SK-N-SH treated with all-trans-retinoic acid at 6 μM for 48 hours (cell line): ENCODE data around the gene ANKRD65.

Experiments
- CSDC2 ChIP-seq: fragments of 250-450 bp; sonication (Bioruptor Pico); IDR thresholded peaks from 2 replicates; pipeline ENCODE4 v1.5.0; 2020; ENCODE audit warnings: mild to moderate bottlenecking, moderate library complexity
- RARB ChIP-seq: fragments of 250-450 bp; sonication (Bioruptor Pico); IDR thresholded peaks from 2 replicates; pipeline ENCODE4 v1.8.0; 2021; ENCODE audit warnings: mild to moderate bottlenecking, moderate library complexity
- SNAI2 ChIP-seq: fragments of 250-450 bp; sonication (Bioruptor Pico); IDR thresholded peaks from 2 replicates; pipeline ENCODE4 v1.5.0; 2020; ENCODE audit warnings: mild to moderate bottlenecking, moderate library complexity
- TCF4 ChIP-seq: fragments of 250-450 bp; sonication (Bioruptor Pico); IDR thresholded peaks from 2 replicates; pipeline ENCODE4 v1.8.0; 2021; ENCODE audit warnings: mild to moderate bottlenecking, moderate library complexity, borderline replicate concordance
- ZC3H10 ChIP-seq: fragments of 250-450 bp; sonication (Bioruptor Pico); IDR thresholded peaks from 2 replicates; pipeline ENCODE4 v1.5.1; 2021; ENCODE audit warnings: mild to moderate bottlenecking, moderate library complexity
- ZFP3 ChIP-seq: fragments of 250-450 bp; sonication (Bioruptor Pico); IDR thresholded peaks from 2 replicates; pipeline ENCODE4 v1.5.0; 2020; ENCODE audit warnings: mild to moderate bottlenecking, moderate library complexity
- ZFP30 ChIP-seq: fragments of 450-650 bp; formaldehyde crosslinking; IDR thresholded peaks from 2 replicates; pipeline ENCODE4 v1.5.0; 2022; ENCODE audit warnings: mild to moderate bottlenecking, moderate library complexity
- ZNF8 ChIP-seq: fragments of 450-650 bp; formaldehyde crosslinking; IDR thresholded peaks from 2 replicates; pipeline ENCODE4 v1.5.0; 2020; ENCODE audit warnings: mild to moderate bottlenecking, moderate library complexity
- TF ChIP-seq, protein P1 (sequence below): fragments of 250-450 bp; sonication (Bioruptor Pico); IDR thresholded peaks from 2 replicates; pipeline ENCODE4 v1.5.1; 2020; ENCODE audit warnings: low read depth, mild to moderate bottlenecking, moderate library complexity
- TF ChIP-seq, protein P2 (sequence below): fragments of 250-450 bp; sonication (Bioruptor Pico); IDR thresholded peaks from 2 replicates; pipeline ENCODE4 v1.8.0; 2021; ENCODE audit warnings: low read depth, mild to moderate bottlenecking, moderate library complexity, borderline replicate concordance
- TF ChIP-seq, protein P3 (sequence below): fragments of 250-450 bp; sonication (Bioruptor Pico); IDR thresholded peaks from 2 replicates; pipeline ENCODE4 v1.5.1; 2021; ENCODE audit warnings: mild to moderate bottlenecking, moderate library complexity
- TF ChIP-seq, protein P4 (sequence below): fragments of 250-450 bp; sonication (Bioruptor Pico); IDR thresholded peaks from 2 replicates; pipeline ENCODE4 v1.8.0; 2020; ENCODE audit warnings: mild to moderate bottlenecking, moderate library complexity, borderline replicate concordance

DNA sequence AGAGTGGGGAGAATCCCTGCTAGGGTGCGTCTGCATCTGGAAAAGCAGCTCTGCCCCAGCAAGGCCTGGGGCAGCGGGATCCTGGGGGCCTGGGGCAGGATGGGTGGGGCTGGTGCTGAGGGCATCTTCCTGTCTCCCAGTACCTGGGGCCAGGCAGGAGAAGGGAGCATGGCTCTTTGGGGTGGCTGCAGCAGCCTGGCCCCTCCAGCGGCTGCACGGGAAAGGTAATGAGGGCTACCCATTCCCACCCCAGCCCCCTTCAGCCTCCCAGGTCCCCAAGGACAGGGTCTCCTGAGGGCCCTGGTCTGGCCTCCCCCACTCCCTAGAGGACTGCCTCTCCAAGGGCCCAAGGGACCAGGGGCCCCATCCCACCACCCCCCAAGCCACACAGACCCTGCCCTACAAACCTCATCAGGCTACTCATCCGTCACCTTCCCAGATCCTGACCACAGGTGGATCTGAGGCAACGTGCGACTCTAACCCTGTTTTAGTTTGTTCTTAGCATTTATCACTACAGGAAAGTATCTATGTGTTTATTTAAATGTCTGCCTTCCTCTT is 910 bp upstream of the ANKRD65 start:
- TF ChIP-seq, protein P1, sequence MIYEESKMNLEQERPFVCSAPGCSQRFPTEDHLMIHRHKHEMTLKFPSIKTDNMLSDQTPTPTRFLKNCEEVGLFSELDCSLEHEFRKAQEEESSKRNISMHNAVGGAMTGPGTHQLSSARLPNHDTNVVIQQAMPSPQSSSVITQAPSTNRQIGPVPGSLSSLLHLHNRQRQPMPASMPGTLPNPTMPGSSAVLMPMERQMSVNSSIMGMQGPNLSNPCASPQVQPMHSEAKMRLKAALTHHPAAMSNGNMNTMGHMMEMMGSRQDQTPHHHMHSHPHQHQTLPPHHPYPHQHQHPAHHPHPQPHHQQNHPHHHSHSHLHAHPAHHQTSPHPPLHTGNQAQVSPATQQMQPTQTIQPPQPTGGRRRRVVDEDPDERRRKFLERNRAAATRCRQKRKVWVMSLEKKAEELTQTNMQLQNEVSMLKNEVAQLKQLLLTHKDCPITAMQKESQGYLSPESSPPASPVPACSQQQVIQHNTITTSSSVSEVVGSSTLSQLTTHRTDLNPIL (CRISPR knock-in tag), result no peak
- TF ChIP-seq, protein P2, sequence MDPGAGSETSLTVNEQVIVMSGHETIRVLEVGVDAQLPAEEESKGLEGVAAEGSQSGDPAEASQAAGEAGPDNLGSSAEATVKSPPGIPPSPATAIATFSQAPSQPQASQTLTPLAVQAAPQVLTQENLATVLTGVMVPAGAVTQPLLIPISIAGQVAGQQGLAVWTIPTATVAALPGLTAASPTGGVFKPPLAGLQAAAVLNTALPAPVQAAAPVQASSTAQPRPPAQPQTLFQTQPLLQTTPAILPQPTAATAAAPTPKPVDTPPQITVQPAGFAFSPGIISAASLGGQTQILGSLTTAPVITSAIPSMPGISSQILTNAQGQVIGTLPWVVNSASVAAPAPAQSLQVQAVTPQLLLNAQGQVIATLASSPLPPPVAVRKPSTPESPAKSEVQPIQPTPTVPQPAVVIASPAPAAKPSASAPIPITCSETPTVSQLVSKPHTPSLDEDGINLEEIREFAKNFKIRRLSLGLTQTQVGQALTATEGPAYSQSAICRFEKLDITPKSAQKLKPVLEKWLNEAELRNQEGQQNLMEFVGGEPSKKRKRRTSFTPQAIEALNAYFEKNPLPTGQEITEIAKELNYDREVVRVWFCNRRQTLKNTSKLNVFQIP (CRISPR knock-in tag), result no peak
- TF ChIP-seq SNAI2 (CRISPR knock-in tag), result no peak
- no peak for TF ChIP-seq RARB (CRISPR knock-in tag)
- no peak for TF ChIP-seq ZFP3 (CRISPR knock-in tag)
- TF ChIP-seq ZC3H10 (CRISPR knock-in tag), result no peak
- no peak for TF ChIP-seq TCF4 (CRISPR knock-in tag)
- TF ChIP-seq, protein P3, sequence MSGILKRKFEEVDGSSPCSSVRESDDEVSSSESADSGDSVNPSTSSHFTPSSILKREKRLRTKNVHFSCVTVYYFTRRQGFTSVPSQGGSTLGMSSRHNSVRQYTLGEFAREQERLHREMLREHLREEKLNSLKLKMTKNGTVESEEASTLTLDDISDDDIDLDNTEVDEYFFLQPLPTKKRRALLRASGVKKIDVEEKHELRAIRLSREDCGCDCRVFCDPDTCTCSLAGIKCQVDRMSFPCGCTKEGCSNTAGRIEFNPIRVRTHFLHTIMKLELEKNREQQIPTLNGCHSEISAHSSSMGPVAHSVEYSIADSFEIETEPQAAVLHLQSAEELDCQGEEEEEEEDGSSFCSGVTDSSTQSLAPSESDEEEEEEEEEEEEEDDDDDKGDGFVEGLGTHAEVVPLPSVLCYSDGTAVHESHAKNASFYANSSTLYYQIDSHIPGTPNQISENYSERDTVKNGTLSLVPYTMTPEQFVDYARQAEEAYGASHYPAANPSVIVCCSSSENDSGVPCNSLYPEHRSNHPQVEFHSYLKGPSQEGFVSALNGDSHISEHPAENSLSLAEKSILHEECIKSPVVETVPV (CRISPR knock-in tag), result no peak
- TF ChIP-seq CSDC2, result no peak
- TF ChIP-seq ZNF8, result no peak
- TF ChIP-seq ZFP30 (CRISPR knock-in tag), result no peak
- TF ChIP-seq, protein P4, sequence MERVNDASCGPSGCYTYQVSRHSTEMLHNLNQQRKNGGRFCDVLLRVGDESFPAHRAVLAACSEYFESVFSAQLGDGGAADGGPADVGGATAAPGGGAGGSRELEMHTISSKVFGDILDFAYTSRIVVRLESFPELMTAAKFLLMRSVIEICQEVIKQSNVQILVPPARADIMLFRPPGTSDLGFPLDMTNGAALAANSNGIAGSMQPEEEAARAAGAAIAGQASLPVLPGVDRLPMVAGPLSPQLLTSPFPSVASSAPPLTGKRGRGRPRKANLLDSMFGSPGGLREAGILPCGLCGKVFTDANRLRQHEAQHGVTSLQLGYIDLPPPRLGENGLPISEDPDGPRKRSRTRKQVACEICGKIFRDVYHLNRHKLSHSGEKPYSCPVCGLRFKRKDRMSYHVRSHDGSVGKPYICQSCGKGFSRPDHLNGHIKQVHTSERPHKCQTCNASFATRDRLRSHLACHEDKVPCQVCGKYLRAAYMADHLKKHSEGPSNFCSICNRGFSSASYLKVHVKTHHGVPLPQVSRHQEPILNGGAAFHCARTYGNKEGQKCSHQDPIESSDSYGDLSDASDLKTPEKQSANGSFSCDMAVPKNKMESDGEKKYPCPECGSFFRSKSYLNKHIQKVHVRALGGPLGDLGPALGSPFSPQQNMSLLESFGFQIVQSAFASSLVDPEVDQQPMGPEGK (CRISPR knock-in tag), result no peak
